SU-DHL-6 (cell line): Measurements from ENCODE around the gene FTCD.
"Not testable (repeated sequence)": the region's sequence is repeated elsewhere in the genome, so short reads cannot be mapped to it uniquely, and the experiment has no call there.

Source experiments
- H2AFZ ChIP-seq: fragments of 200-600 bp; sonication (generic); 2 replicates; pipeline ENCODE4 v1.6.1; 2014; ENCODE audit warnings: low read depth, mild to moderate bottlenecking, moderate library complexity, mixed read lengths, antibody characterized with exemption, low read length; ENCODE audit not compliant: severe bottlenecking
- H3F3A ChIP-seq: fragments of 200-600 bp; shearing (Covaris generic); 2 replicates; pipeline ENCODE4 v1.6.0; 2016; ENCODE audit warnings: antibody characterized with exemption, mild to moderate bottlenecking; ENCODE audit not compliant: insufficient read depth
- H3K27ac ChIP-seq: fragments of 200-600 bp; sonication (generic); 2 replicates; pipeline ENCODE4 v1.5.1; 2016; ENCODE audit warnings: low read depth, mild to moderate bottlenecking, low read length, moderate library complexity, mixed read lengths
- H3K27me3 ChIP-seq: fragments of 200-600 bp; sonication (generic), shearing (Covaris generic); 2 replicates; pipeline ENCODE4 v1.6.0; 2014; ENCODE audit warnings: mild to moderate bottlenecking, low read length
- H3K36me3 ChIP-seq: fragments of 200-600 bp; sonication (generic); 2 replicates; pipeline ENCODE4 v1.6.1; 2014; ENCODE audit warnings: mild to moderate bottlenecking, low read length, mixed read lengths
- H3K4me2 ChIP-seq: fragments of 300-600, 200-600 bp; shearing (Covaris generic), sonication (generic); 2 replicates; pipeline ENCODE4 v1.6.0; 2014; ENCODE audit warnings: low read length, low read depth, mild to moderate bottlenecking; ENCODE audit not compliant: poor library complexity, severe bottlenecking
- H3K4me3 ChIP-seq: fragments of 200-600 bp; sonication (generic); 2 replicates; pipeline ENCODE4 v1.5.1; 2014; ENCODE audit warnings: antibody characterized with exemption, low read length, mild to moderate bottlenecking, mixed read lengths; ENCODE audit not compliant: insufficient read depth, poor library complexity, severe bottlenecking
- H3K79me2 ChIP-seq: fragments of 200-600 bp; sonication (generic); 2 replicates; pipeline ENCODE4 v1.6.1; 2014; ENCODE audit warnings: mild to moderate bottlenecking, low read length, moderate library complexity; ENCODE audit not compliant: insufficient read depth
- H3K9ac ChIP-seq: fragments of 200-600 bp; sonication (generic); 2 replicates; pipeline ENCODE4 v1.7.0; 2014; ENCODE audit warnings: mild to moderate bottlenecking, low read length
- H3K9me2 ChIP-seq: fragments of 200-600 bp; sonication (generic); replicated peaks from 2 replicates; pipeline ENCODE4 v1.6.1; 2014; ENCODE audit warnings: low read length; ENCODE audit not compliant: insufficient read depth
- H3K9me3 ChIP-seq: fragments of 200-600 bp; sonication (generic); 2 replicates; pipeline ENCODE4 v1.6.1; 2014; ENCODE audit warnings: low read length, mixed read lengths; ENCODE audit not compliant: insufficient read depth
- H4K20me1 ChIP-seq: fragments of 200-600 bp; sonication (generic); 2 replicates; pipeline ENCODE4 v1.6.1; 2014; ENCODE audit warnings: low read depth, mild to moderate bottlenecking, antibody characterized with exemption, low read length, moderate library complexity, mixed read lengths
- EZH2phosphoT487 ChIP-seq: fragments of 200-600 bp; sonication (generic), shearing (Covaris generic); conservative IDR thresholded peaks from 2 replicates; pipeline ENCODE4 v1.6.1; 2018; ENCODE audit warnings: mild to moderate bottlenecking, antibody characterized with exemption, low read length, moderate library complexity, mixed read lengths
- TF ChIP-seq, protein P1 (sequence below): fragments of 200-600 bp; sonication (generic); IDR thresholded peaks from one replicate; pipeline ENCODE4 v1.5.1; 2017; ENCODE audit warnings: antibody characterized with exemption, mild to moderate bottlenecking, low read length, moderate library complexity; ENCODE audit not compliant: insufficient read depth, poor library complexity, severe bottlenecking

Gene FTCD

DNA sequence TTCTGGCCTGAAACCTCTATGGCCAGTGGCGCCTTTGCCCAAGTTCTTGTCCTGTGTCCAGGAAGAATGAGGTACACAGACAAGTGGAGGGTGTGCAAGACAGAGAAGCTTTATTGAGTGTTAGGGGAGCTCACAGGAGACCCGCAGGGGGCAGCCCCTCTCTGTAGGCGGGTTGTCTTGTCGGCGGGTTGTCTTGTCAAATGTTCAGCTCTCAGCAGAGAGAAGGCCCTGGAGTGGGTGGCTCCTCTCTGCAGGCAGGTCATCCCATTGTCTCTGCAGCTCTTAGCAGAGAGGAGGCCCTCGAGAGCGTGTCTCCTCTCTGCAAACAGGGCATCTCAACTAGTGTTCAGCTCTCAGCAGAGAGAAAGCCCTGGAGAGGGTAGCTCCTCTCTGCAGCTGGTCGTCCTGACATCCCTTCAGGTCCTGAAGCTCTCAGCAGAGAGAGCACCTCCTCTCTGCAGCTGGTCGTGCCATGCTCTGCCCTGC lies 46.5 kb downstream of the FTCD start:
- no peak overlapping the region for H3K27ac ChIP-seq
- TF ChIP-seq EZH2phosphoT487: no peak
- TF ChIP-seq, protein P1, sequence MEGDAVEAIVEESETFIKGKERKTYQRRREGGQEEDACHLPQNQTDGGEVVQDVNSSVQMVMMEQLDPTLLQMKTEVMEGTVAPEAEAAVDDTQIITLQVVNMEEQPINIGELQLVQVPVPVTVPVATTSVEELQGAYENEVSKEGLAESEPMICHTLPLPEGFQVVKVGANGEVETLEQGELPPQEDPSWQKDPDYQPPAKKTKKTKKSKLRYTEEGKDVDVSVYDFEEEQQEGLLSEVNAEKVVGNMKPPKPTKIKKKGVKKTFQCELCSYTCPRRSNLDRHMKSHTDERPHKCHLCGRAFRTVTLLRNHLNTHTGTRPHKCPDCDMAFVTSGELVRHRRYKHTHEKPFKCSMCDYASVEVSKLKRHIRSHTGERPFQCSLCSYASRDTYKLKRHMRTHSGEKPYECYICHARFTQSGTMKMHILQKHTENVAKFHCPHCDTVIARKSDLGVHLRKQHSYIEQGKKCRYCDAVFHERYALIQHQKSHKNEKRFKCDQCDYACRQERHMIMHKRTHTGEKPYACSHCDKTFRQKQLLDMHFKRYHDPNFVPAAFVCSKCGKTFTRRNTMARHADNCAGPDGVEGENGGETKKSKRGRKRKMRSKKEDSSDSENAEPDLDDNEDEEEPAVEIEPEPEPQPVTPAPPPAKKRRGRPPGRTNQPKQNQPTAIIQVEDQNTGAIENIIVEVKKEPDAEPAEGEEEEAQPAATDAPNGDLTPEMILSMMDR: no peak
- H3K9me3 ChIP-seq: peaks cover 4% of the 10 kb centered on the region; the same call in 1 of the 2 replicates
- H3K79me2 ChIP-seq: no peaks in the 10 kb centered on the region
- no peak overlapping the region for H3K4me2 ChIP-seq
- no peaks in the 10 kb centered on the region for H3K36me3 ChIP-seq
- H3F3A ChIP-seq: no peaks in the 10 kb centered on the region
- H4K20me1 ChIP-seq: no peaks in the 10 kb centered on the region
- no peak overlapping the region for H2AFZ ChIP-seq
- no peaks in the 10 kb centered on the region for H3K27me3 ChIP-seq
- no peak overlapping the region for H3K4me3 ChIP-seq
- H3K9ac ChIP-seq: no peak overlapping the region
- H3K9me2 ChIP-seq: no peaks in the 10 kb centered on the region

DNA sequence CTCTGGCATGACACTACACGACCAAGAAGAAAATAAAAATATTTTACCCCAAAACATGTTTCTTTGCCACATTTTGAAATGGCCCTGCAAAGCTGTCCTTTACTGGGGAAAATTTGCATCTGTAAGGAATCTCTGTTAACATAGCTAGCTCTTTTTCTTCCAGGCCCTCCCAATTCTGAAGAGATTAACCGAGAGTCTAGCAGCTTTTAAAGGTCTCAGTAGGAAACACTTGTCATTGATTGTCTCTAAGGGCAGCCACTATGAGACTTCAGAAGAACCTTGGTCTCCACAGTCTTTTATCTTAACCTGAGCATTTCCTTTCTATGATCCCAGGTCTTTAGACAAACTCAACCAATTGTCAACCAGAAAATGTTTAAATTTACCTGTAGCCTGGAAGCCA lies 48.0 kb downstream of the FTCD start:
- not testable (repeated sequence) for H3K9me3 ChIP-seq, H3K9me2 ChIP-seq, H3K4me3 ChIP-seq, H4K20me1 ChIP-seq, H3K27me3 ChIP-seq, H3K9ac ChIP-seq, H3K36me3 ChIP-seq, H3K4me2 ChIP-seq, H3F3A ChIP-seq, H2AFZ ChIP-seq, H3K79me2 ChIP-seq, H3K27ac ChIP-seq

DNA sequence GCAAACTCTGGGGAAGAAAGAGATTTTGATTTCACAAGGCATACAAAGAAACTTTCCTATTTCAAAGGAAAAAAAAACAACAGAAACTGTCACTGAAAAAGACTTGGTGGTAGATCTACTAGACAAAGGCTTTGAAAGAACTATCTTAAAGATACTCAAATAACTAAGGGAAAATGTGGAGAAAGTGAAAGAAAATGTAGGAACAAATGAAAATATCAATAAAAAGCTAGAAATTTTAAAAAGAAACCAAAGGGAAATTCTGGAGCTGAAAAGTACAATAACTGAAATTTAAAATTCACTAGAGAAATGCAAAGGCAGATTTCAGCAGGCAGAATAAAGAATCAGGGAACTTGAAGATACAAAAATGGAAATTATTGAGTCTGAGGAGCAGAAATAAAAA lies 51.3 kb downstream of the FTCD start:
- Histone ChIP-seq H3K9me2 (no peaks in the 10 kb centered on the region), H3F3A (no peaks in the 10 kb centered on the region), H3K27me3 (no peaks in the 10 kb centered on the region), H3K4me2 (no peak overlapping the region), H3K4me3 (no peak overlapping the region), H3K27ac (no peak overlapping the region), H3K79me2 (no peaks in the 10 kb centered on the region), H4K20me1 (no peaks in the 10 kb centered on the region), H3K9me3 (peaks cover 10% of the 10 kb centered on the region; the same call in 1 of the 2 replicates), H2AFZ (no peak overlapping the region), H3K9ac (no peak overlapping the region), H3K36me3 (no peaks in the 10 kb centered on the region)
- TF ChIP-seq, protein P1: no peak
- TF ChIP-seq EZH2phosphoT487: no peak

DNA sequence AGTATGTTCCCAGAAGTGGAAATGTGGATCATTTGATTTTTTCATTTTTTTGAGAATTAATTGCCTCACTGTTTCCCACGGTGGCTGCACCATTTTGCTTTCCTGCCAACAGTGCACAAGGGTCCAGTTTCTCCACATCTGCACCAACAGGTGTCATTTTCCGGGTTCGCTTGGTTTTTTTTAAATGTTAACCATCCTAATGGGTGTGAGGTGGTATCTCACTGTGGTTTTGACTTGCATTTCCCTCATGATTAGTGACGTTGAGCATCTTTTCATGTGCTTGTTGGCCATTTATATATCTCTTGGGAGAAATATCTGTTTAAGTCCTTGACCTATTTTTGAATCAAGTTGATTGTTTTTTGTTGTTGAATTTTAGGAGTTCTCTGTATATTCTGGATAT lies 54.5 kb downstream of the FTCD start:
- no peak overlapping the region for H3K27ac ChIP-seq
- no peaks in the 10 kb centered on the region for H3K27me3 ChIP-seq
- no peaks in the 10 kb centered on the region for H3F3A ChIP-seq
- H2AFZ ChIP-seq: no peak overlapping the region
- no peak for TF ChIP-seq EZH2phosphoT487
- TF ChIP-seq, protein P1: no peak
- H3K79me2 ChIP-seq: no peaks in the 10 kb centered on the region
- H4K20me1 ChIP-seq: no peaks in the 10 kb centered on the region
- no peaks in the 10 kb centered on the region for H3K36me3 ChIP-seq
- H3K4me2 ChIP-seq: no peak overlapping the region
- H3K4me3 ChIP-seq: no peak overlapping the region
- H3K9ac ChIP-seq: no peak overlapping the region
- no peaks in the 10 kb centered on the region for H3K9me2 ChIP-seq
- H3K9me3 ChIP-seq: peaks cover 7% of the 10 kb centered on the region; the same call in 1 of the 2 replicates
